Stimulated activated CD4-positive, alpha-beta T cell treated with anti-CD3 and anti-CD28 coated beads, Interleukin-12 subunit alpha, Interleukin-12 subunit beta, amount 100 ng/mL, for 4 hours (primary cell): ENCODE data around the gene ANKRD11.
A peak's percentile ranks its signal among the peaks of the same experiment; 100 is the strongest.
"Not testable (repeated sequence)": the region's sequence is repeated elsewhere in the genome, so short reads cannot be mapped to it uniquely, and the experiment has no call there.

Experiments
- DNase-seq: peaks from one replicate; pipeline ENCODE4 v3.0.0-alpha.2; 2020

The ANKRD11 gene

GRCh38 chr16:89376812-89377452, 113.4 kb downstream of the ANKRD11 start:
- no peak for DNase-seq

- DNase-seq: no peak
These were observed 114.7 kb downstream of the ANKRD11 start for GRCh38 chr16:89375686-89376085.

- no peak for DNase-seq
These were observed 115.3 kb downstream of the ANKRD11 start for GRCh38 chr16:89375021-89375420.

GRCh38 chr16:89374393-89374960, 115.9 kb downstream of the ANKRD11 start:
- no peak for DNase-seq

GRCh38 chr16:89373355-89374110, 116.8 kb downstream of the ANKRD11 start:
- no peak for DNase-seq

GRCh38 chr16:89371968-89372634, 118.3 kb downstream of the ANKRD11 start:
- DNase-seq: no peak

- DNase-seq: no peak
These were observed 119.0 kb downstream of the ANKRD11 start for GRCh38 chr16:89371386-89371785.

GRCh38 chr16:89370601-89371000, 119.8 kb downstream of the ANKRD11 start:
- DNase-seq: no peak

- no peak for DNase-seq
These were observed 120.3 kb downstream of the ANKRD11 start for GRCh38 chr16:89370081-89370511.

GRCh38 chr16:89369266-89369895, 121.0 kb downstream of the ANKRD11 start:
- DNase-seq: no peak

- no peak for DNase-seq
These were observed 121.6 kb downstream of the ANKRD11 start for GRCh38 chr16:89368604-89369249.

- no peak for DNase-seq
These were observed 122.8 kb downstream of the ANKRD11 start for GRCh38 chr16:89367538-89367915.

GRCh38 chr16:89366561-89367537, 123.5 kb downstream of the ANKRD11 start:
- DNase-seq: no peak

- no peak for DNase-seq
These were observed 124.4 kb downstream of the ANKRD11 start for GRCh38 chr16:89365996-89366395.

GRCh38 chr16:89365044-89365467, 125.3 kb downstream of the ANKRD11 start:
- no peak for DNase-seq

- no peak for DNase-seq
These were observed 125.8 kb downstream of the ANKRD11 start for GRCh38 chr16:89364606-89365005.

GRCh38 chr16:89363621-89364393, 126.6 kb downstream of the ANKRD11 start:
- peak; percentile 24 for DNase-seq

GRCh38 chr16:89362540-89363223, 127.7 kb downstream of the ANKRD11 start:
- not testable (repeated sequence) for DNase-seq

- DNase-seq: no peak
These were observed 128.4 kb downstream of the ANKRD11 start for GRCh38 chr16:89361751-89362539.
